ENCODE results near the gene AFF2. TPM values are rescaled to one million over a fixed set of nuclear protein-coding genes. Genes with fewer than 3 reads are reported as not detected.

AFF2 gene
- total RNA-seq, 1 experiment from 2014 or later = 0.16 TPM

GRCh38 chrX:148700021-148700420 lies 199.6 kb downstream of the AFF2 start:
- no peaks in the 10 kb centered on the region for H3K27me3 Mint-ChIP-seq (ENCODE audit: insufficient read depth, unreplicated experiment)
- POLR2A ChIA-PET = no interaction called here
- no peak overlapping the region for H3K4me3 ChIP-seq (ENCODE audit: low read depth, low read length)
- no peaks in the 10 kb centered on the region for H3K9me3 ChIP-seq
- no peaks in the 10 kb centered on the region for H3K4me1 Mint-ChIP-seq (ENCODE audit: low read depth, unreplicated experiment)
- H3K36me3 Mint-ChIP-seq (ENCODE audit: insufficient read depth, unreplicated experiment) = no peaks in the 10 kb centered on the region
- no peaks in the 10 kb centered on the region for H3K36me3 ChIP-seq (ENCODE audit: control insufficient read depth, insufficient read depth, low read length)
- no peaks in the 10 kb centered on the region for H3K4me1 ChIP-seq
- no TSS peak for BruUV-seq (replicated peaks)
- H3K27ac Mint-ChIP-seq (ENCODE audit: unreplicated experiment) = no peak overlapping the region
- H3K9me3 Mint-ChIP-seq (ENCODE audit: unreplicated experiment) = no peaks in the 10 kb centered on the region
- TF ChIP-seq CTCF (IDR thresholded peaks at IDR 0.05; ENCODE audit: insufficient read depth in 1 of 2, low read depth in 1 of 2, low read length in 1 of 2, severe bottlenecking in 1 of 2, unreplicated experiment in 1 of 2) = no peak
- no peaks in the 10 kb centered on the region for H3K27me3 ChIP-seq (replicated peaks; ENCODE audit: control insufficient read depth, insufficient read depth, low read length)
- intact Hi-C loops (cut with micrococcal nuclease; ENCODE audit: unreplicated experiment) = no loop called here
- CTCF ChIA-PET = no interaction called here
- H3K4me3 Mint-ChIP-seq (ENCODE audit: unreplicated experiment) = no peak overlapping the region
- no peak for DNase-seq

DNA sequence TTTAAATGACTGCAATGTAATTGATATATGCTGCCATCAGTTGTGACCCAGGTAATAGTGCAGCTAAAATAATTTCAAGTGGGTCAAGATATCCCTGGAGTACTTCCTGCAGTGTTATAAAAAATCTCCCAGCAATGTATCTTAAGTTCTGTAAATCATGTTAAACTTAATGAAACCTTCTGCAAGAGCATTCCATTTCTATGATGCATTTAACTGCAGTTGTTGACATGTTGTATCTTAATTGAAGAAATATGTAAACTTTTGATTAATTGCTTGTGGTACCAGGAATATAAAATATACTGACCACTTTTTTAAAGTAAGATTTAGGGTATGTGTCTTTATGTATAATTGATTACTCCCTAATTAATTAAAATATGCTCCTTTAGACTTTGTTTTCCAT lies 213.6 kb downstream of the AFF2 start:
- no peaks in the 10 kb centered on the region for H3K9me3 Mint-ChIP-seq (ENCODE audit: unreplicated experiment)
- no peak overlapping the region for H3K4me3 Mint-ChIP-seq (ENCODE audit: unreplicated experiment)
- H3K27me3 ChIP-seq (replicated peaks; ENCODE audit: control insufficient read depth, insufficient read depth, low read length) = no peaks in the 10 kb centered on the region
- intact Hi-C loops (cut with micrococcal nuclease; ENCODE audit: unreplicated experiment) = no loop called here
- no peak overlapping the region for H3K27ac Mint-ChIP-seq (ENCODE audit: unreplicated experiment)
- no peaks in the 10 kb centered on the region for H3K4me1 ChIP-seq
- TF ChIP-seq CTCF (IDR thresholded peaks at IDR 0.05; ENCODE audit: insufficient read depth in 1 of 2, low read depth in 1 of 2, low read length in 1 of 2, severe bottlenecking in 1 of 2, unreplicated experiment in 1 of 2) = no peak
- no peaks in the 10 kb centered on the region for H3K36me3 Mint-ChIP-seq (ENCODE audit: insufficient read depth, unreplicated experiment)
- H3K9me3 ChIP-seq = no peaks in the 10 kb centered on the region
- CTCF ChIA-PET = no interaction called here
- H3K4me1 Mint-ChIP-seq (ENCODE audit: low read depth, unreplicated experiment) = no peaks in the 10 kb centered on the region
- BruUV-seq (replicated peaks) = no TSS peak
- DNase-seq = no peak
- H3K36me3 ChIP-seq (ENCODE audit: control insufficient read depth, insufficient read depth, low read length) = no peaks in the 10 kb centered on the region
- H3K27me3 Mint-ChIP-seq (ENCODE audit: insufficient read depth, unreplicated experiment) = peaks cover 3% of the 10 kb centered on the region
- POLR2A ChIA-PET = no interaction called here
- no peak overlapping the region for H3K4me3 ChIP-seq (ENCODE audit: low read depth, low read length)

- BruUV-seq (replicated peaks) = no TSS peak
- POLR2A ChIA-PET = no interaction called here
- Mint-ChIP-seq H3K9me3 (ENCODE audit: unreplicated experiment) (no peaks in the 10 kb centered on the region), H3K4me1 (ENCODE audit: low read depth, unreplicated experiment) (no peaks in the 10 kb centered on the region), H3K4me3 (ENCODE audit: unreplicated experiment) (no peak overlapping the region), H3K36me3 (ENCODE audit: insufficient read depth, unreplicated experiment) (no peaks in the 10 kb centered on the region), H3K27me3 (ENCODE audit: insufficient read depth, unreplicated experiment) (peaks cover 3% of the 10 kb centered on the region), H3K27ac (ENCODE audit: unreplicated experiment) (no peak overlapping the region)
- CTCF ChIA-PET = no interaction called here
- H3K9me3 ChIP-seq = no peaks in the 10 kb centered on the region
- H3K36me3 ChIP-seq (ENCODE audit: control insufficient read depth, insufficient read depth, low read length) = no peaks in the 10 kb centered on the region
- no peak for TF ChIP-seq CTCF (IDR thresholded peaks at IDR 0.05; ENCODE audit: insufficient read depth in 1 of 2, low read depth in 1 of 2, low read length in 1 of 2, severe bottlenecking in 1 of 2, unreplicated experiment in 1 of 2)
- H3K4me1 ChIP-seq = no peaks in the 10 kb centered on the region
- intact Hi-C loops (cut with micrococcal nuclease; ENCODE audit: unreplicated experiment) = no loop called here
- no peaks in the 10 kb centered on the region for H3K27me3 ChIP-seq (replicated peaks; ENCODE audit: control insufficient read depth, insufficient read depth, low read length)
- no peak for DNase-seq
- no peak overlapping the region for H3K4me3 ChIP-seq (ENCODE audit: low read depth, low read length)
Measured at GRCh38 chrX:148715361-148715760, 214.9 kb downstream of the AFF2 start.
